Lower leg skin (tissue), 4 donors: Measurements from ENCODE around the gene IFT122. TPM values are rescaled to one million over a fixed set of nuclear protein-coding genes. Genes with fewer than 3 reads are reported as not detected.

ENCODE experiments used
- DNase-seq, 2 donors: peaks; one replicate each; pipeline ENCODE4 v3.0.0-alpha.2; 2019; ENCODE audit warnings: low spot score in 2 of 2
- H3K4me3 ChIP-seq: fragments of 200-600 bp; sonication (generic); 2 replicates; pipeline ENCODE4 v1.5.1; 2017; ENCODE audit warnings: mild to moderate bottlenecking, low read depth; ENCODE audit not compliant: poor library complexity, severe bottlenecking
- CTCF ChIP-seq, 3 donors: fragments of 450-650 bp; IDR thresholded peaks; one replicate each; pipeline ENCODE4 v1.5.1; 2016; ENCODE audit warnings: antibody characterized with exemption in 3 of 3, mild to moderate bottlenecking in 3 of 3, moderate library complexity in 2 of 3
- POLR2A ChIP-seq, 2 donors: fragments of 450-650 bp; IDR thresholded peaks; one replicate each; pipeline ENCODE4 v1.6.1; 2016 to 2017; ENCODE audit warnings: antibody characterized with exemption in 2 of 2, mild to moderate bottlenecking in 1 of 2, moderate library complexity in 1 of 2
- WGBS, 2 donors: methylation state at CpG; one replicate each; pipeline ENCODE4 v1.1.5; 2018; 5-methylcytosine and 5-hydroxymethylcytosine counted together
- intact Hi-C: fragments of 100-400 bp; cut with DNase I; formaldehyde crosslinking; loops from one replicate; pipeline ENCODE4 v1.15.0; 2023; ENCODE audit warnings: low total_unique reads
- total RNA-seq, 4 donors: library from RNA; depleted of rRNA; stranded (reverse); fragments of >200 nt; gene quantifications; one replicate each; pipeline ENCODE4 v1.1.0, GENCODE V29; 2016

The IFT122 gene
- total RNA-seq, 4 donors from 2014 or later = 10.1 to 31.1 (median 22.5) TPM

DNA sequence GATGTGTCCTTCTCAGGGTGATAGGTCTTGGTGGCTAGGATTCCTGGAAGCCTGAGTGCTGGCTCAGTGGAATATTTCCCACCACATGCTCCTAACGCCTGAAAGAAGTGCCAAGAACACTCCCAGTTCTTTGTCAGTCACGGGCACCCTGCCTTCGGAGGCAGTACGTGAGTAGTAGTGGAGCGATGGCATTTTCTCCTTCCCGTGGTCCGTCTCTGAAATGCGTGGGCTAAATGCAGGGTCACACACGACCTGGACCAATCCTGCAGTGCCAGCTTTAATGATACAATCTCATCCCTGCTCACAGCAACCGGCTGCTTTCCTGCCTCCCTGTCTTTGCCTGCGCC, 117.5 kb downstream of the IFT122 start:
- intact Hi-C loops = no loop called here
- 25 to 55% methylated on average over 11 of the region's 11 CpGs for WGBS, 2 donors
- DNase-seq = peak in 1 of 2 donors; percentile 44
- H3K4me3 ChIP-seq = no peak overlapping the region
- TF ChIP-seq POLR2A (IDR thresholded peaks at IDR 0.05) (no peak), CTCF (IDR thresholded peaks at IDR 0.05) (no peak)

GRCh38 chr3:129558081-129558771, 118.2 kb downstream of the IFT122 start:
- no peak for DNase-seq
- WGBS, 2 donors = 79 to 80% methylated on average over 15 of the region's 15 CpGs
- no peak for TF ChIP-seq POLR2A (IDR thresholded peaks at IDR 0.05)
- no peak for TF ChIP-seq CTCF (IDR thresholded peaks at IDR 0.05)
- no peak overlapping the region for H3K4me3 ChIP-seq
- intact Hi-C loops = no loop called here

DNA sequence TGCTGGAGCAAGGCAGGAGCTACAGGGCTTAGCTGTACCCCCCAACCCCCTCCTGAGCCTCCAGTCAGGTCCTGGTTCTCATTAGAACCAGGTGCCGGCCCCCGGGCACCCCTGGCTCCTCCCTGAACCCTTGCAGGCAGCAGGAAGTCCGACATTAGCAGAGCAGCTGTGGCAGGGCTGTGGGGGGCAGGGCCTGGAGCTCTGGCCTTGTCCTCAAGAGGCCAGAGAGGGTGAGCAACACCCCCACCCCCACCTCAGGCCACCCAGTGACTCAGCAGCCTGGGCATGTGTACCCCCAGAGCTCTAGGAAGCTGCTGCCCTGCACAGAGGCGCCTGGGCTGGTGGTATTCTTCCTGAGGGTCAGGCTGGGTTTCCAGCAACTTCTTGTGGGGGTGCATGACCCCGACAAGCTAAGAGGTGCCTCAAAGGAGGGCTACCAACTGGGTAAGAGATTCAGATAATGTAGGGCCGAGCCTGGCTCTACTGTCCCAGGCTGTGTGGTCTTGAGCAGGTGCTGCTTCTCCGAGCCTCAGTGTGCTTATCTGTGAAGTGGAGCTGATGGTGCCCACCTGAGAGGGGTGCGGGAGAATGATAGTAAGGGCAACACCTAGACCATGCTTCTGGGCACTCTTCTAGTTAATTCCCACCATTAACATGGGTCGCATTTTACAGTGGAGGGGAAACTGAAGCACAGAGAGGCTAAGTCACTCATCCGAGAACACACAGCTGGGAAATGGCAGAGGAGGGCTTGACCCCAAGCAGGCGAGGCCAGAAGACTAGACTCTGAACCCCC, 118.9 kb downstream of the IFT122 start:
- DNase-seq = no peak
- intact Hi-C loops = no loop called here
- TF ChIP-seq POLR2A (IDR thresholded peaks at IDR 0.05) = no peak
- no peak for TF ChIP-seq CTCF (IDR thresholded peaks at IDR 0.05)
- no peak overlapping the region for H3K4me3 ChIP-seq
- 83 to 85% methylated on average over 10 of the region's 11 CpGs for WGBS, 2 donors

DNA sequence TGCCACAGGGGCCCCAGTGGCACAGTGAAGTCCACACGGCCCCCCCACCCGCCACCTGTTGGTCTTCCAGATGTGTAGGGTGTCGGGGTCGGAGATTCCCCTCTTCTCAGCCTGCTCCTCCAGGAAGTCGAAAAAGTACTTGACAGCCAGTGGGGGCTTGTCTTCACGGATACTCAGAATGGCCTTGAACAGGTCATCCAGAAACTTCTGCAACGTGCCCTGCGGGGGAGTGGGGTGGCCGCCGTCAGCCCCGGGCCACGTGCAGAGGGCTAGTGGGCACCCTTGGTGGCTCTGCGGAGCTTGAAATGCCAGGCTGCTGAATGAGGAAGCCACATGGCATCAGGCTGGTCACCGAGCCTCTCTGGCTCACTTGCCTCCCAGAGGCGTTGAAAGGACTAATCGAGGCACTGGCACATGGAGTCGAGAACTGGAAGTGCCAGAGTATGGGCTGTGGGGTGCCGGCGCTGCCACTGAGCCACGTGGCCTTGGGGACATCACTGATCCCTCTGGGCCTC, 119.6 kb downstream of the IFT122 start:
- intact Hi-C loops = no loop called here
- TF ChIP-seq CTCF (IDR thresholded peaks at IDR 0.05) (no peak), POLR2A (IDR thresholded peaks at IDR 0.05) (no peak)
- H3K4me3 ChIP-seq = no peak overlapping the region
- no peak for DNase-seq
- 83 to 91% methylated on average over 18 to 20 of the region's 20 CpGs for WGBS, 2 donors

DNA sequence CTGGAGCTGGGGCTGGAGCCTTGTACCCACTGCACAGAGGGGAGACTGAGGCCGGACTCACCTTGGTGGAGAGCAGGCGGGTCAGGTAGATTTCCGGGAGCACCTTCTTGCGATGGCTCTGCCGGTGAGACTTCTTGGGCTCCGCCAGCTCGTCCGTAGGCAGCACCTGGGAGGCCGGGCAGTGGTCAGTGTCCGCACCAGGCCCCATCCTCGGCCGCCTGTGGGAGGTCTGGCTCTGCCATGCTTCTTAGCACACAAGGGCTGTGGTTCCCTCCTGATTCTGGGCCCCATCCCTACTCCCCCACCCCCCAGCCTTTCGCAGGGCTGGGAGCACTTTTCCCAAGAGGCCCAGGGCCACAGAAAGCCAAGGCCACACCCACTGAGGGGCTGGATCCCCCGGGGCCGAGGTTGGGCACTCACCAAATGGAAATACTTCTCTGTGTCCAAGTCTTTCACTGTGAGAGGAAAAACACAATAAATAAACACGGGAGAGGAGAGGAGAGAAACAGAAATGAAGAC, 120.3 kb downstream of the IFT122 start:
- no peak overlapping the region for H3K4me3 ChIP-seq
- no peak for DNase-seq
- TF ChIP-seq POLR2A (IDR thresholded peaks at IDR 0.05) = no peak
- no peak for TF ChIP-seq CTCF (IDR thresholded peaks at IDR 0.05)
- 32 to 66% methylated on average over 6 to 16 of the region's 16 CpGs for WGBS, 2 donors
- intact Hi-C loops = no loop called here
